Erythroblast (primary cell): Measurements from ENCODE around the gene AMOTL2.

Experiments
- GATA1 ChIP-seq: IDR thresholded peaks from 2 replicates; pipeline ENCODE4 v1.6.1; 2011; ENCODE audit warnings: low read depth, mild to moderate bottlenecking, control low read depth, low read length, moderate library complexity
- POLR2A ChIP-seq: IDR thresholded peaks from 2 replicates; pipeline ENCODE4 v1.6.1; 2011; ENCODE audit warnings: mild to moderate bottlenecking, low read length

GRCh38 chr3:134322286-134322685 lies 52.0 kb downstream of the AMOTL2 start:
- TF ChIP-seq POLR2A (no peak), GATA1 (no peak)
